Liver (tissue), 9 donors: Measurements from ENCODE around the gene SERPIND1. TPM values are rescaled to one million over a fixed set of nuclear protein-coding genes. Genes with fewer than 3 reads are reported as not detected.
A peak's percentile ranks its signal among the peaks of the same experiment; 100 is the strongest.

Experiments used
- DNase-seq: peaks from one replicate; pipeline ENCODE4 v3.0.0-alpha.2; 2017; ENCODE audit warnings: low spot score
- H3K27ac ChIP-seq, 2 donors: one replicate each; pipeline ENCODE4 v1.7.0; 2013; ENCODE audit warnings: inconsistent platforms in 2 of 2, low read length in 2 of 2, control low read depth in 1 of 2, low read depth in 1 of 2, mild to moderate bottlenecking in 1 of 2
- H3K27me3 ChIP-seq, 4 donors: one replicate each; pipeline versions ENCODE4 v1.6.1 to v1.7.0; 2013; ENCODE audit warnings: low read length in 3 of 4, inconsistent platforms in 1 of 4, mild to moderate bottlenecking in 1 of 4, moderate library complexity in 1 of 4; ENCODE audit not compliant: control insufficient read depth in 4 of 4, insufficient read depth in 4 of 4
- H3K36me3 ChIP-seq, 4 donors: one replicate each; pipeline versions ENCODE4 v1.6.1 to v1.7.0; 2013; ENCODE audit warnings: low read length in 3 of 4, mild to moderate bottlenecking in 3 of 4, low read depth in 1 of 4, moderate library complexity in 1 of 4; ENCODE audit not compliant: control insufficient read depth in 4 of 4, insufficient read depth in 3 of 4
- H3K4me1 ChIP-seq, 4 donors: one replicate each; pipeline versions ENCODE4 v1.6.1 to v1.7.0; 2013; ENCODE audit warnings: low read length in 3 of 4, mild to moderate bottlenecking in 3 of 4, moderate library complexity in 1 of 4; ENCODE audit not compliant: control insufficient read depth in 4 of 4, insufficient read depth in 4 of 4
- H3K4me3 ChIP-seq, 3 donors: one replicate each; pipeline versions ENCODE4 v1.6.1 to v1.7.0; 2013; ENCODE audit warnings: low read length in 3 of 3, control low read depth in 1 of 3, low read depth in 1 of 3, mild to moderate bottlenecking in 1 of 3
- H3K9ac ChIP-seq, 2 donors: one replicate each; pipeline ENCODE4 v1.7.0; 2013; ENCODE audit warnings: low read length in 2 of 2, mild to moderate bottlenecking in 2 of 2, moderate library complexity in 2 of 2, control low read depth in 1 of 2, low read depth in 1 of 2
- H3K9me3 ChIP-seq, 4 donors: one replicate each; pipeline versions ENCODE4 v1.6.1 to v1.7.0; 2013; ENCODE audit warnings: low read length in 3 of 4; ENCODE audit not compliant: control insufficient read depth in 4 of 4
- ATF3 ChIP-seq: IDR thresholded peaks from 2 replicates; pipeline ENCODE4 v1.6.1; 2016; ENCODE audit warnings: antibody characterized with exemption
- CTCF ChIP-seq: fragments of 150-350 bp; IDR thresholded peaks from 2 replicates; pipeline ENCODE4 v1.5.1; 2017; ENCODE audit warnings: improper control_type of control experiment, low read depth, low read length; ENCODE audit not compliant: missing input control
- EGR1 ChIP-seq, 2 donors: IDR thresholded peaks; 2 replicates each; pipeline ENCODE4 v1.6.1; 2016 to 2018; ENCODE audit warnings: antibody characterized with exemption in 2 of 2, low read depth in 2 of 2
- FOXA1 ChIP-seq: IDR thresholded peaks from 2 replicates; pipeline ENCODE4 v1.6.1; 2016; ENCODE audit warnings: antibody characterized with exemption
- FOXA2 ChIP-seq: IDR thresholded peaks from 2 replicates; pipeline ENCODE4 v1.6.1; 2016; ENCODE audit warnings: antibody characterized with exemption
- GABPA ChIP-seq, 2 donors: IDR thresholded peaks in 1 of 2; conservative IDR thresholded peaks in 1 of 2; 2 replicates each; pipeline ENCODE4 v1.6.1; 2016; ENCODE audit warnings: antibody characterized with exemption in 2 of 2, mild to moderate bottlenecking in 1 of 2, moderate library complexity in 1 of 2
- HNF4A ChIP-seq, 2 donors: conservative IDR thresholded peaks; 2 replicates each; pipeline ENCODE4 v1.6.1; 2016; ENCODE audit warnings: antibody characterized with exemption in 2 of 2, mild to moderate bottlenecking in 2 of 2
- HNF4G ChIP-seq: IDR thresholded peaks from 2 replicates; pipeline ENCODE4 v1.6.1; 2016; ENCODE audit warnings: antibody characterized with exemption
- JUND ChIP-seq, 2 donors: IDR thresholded peaks; 2 replicates each; pipeline ENCODE4 v1.6.1; 2016; ENCODE audit warnings: antibody characterized with exemption in 2 of 2
- MAX ChIP-seq: IDR thresholded peaks from 2 replicates; pipeline ENCODE4 v1.6.1; 2016; ENCODE audit warnings: antibody characterized with exemption
- NR2F2 ChIP-seq: IDR thresholded peaks from 2 replicates; pipeline ENCODE4 v1.6.1; 2016; ENCODE audit warnings: antibody characterized with exemption
- REST ChIP-seq: IDR thresholded peaks from 2 replicates; pipeline ENCODE4 v1.6.1; 2016; ENCODE audit warnings: antibody characterized with exemption, mild to moderate bottlenecking
- RXRA ChIP-seq, 2 donors: IDR thresholded peaks; 2 replicates each; pipeline ENCODE4 v1.6.1; 2017 to 2018; ENCODE audit warnings: antibody characterized with exemption in 2 of 2, mild to moderate bottlenecking in 1 of 2
- SP1 ChIP-seq: IDR thresholded peaks from 2 replicates; pipeline ENCODE4 v1.6.1; 2018; ENCODE audit warnings: antibody characterized with exemption, mild to moderate bottlenecking
- TAF1 ChIP-seq: conservative IDR thresholded peaks from 2 replicates; pipeline ENCODE4 v1.6.1; 2016; ENCODE audit warnings: antibody characterized with exemption, mild to moderate bottlenecking
- YY1 ChIP-seq: IDR thresholded peaks from 2 replicates; pipeline ENCODE4 v1.6.1; 2016; ENCODE audit warnings: antibody characterized with exemption, mild to moderate bottlenecking
- WGBS: extraction: QIAGEN DNeasy Blood & Tissue Kit; methylation state at CpG from one replicate; pipeline ENCODE4 v1.1.7; 2013; 5-methylcytosine and 5-hydroxymethylcytosine counted together
- polyA plus RNA-seq, 2 donors: library from polyadenylated mRNA; stranded (reverse) in 1 of 2; unstranded in 1 of 2; fragments of 200-250 nt in 1 of 2; fragments of >200 nt in 1 of 2; fragmentation: Nextera tagmentation in 1 of 2; extraction: Ambion mirVana in 1 of 2; gene quantifications; one replicate each; pipeline versions ENCODE4 v1.2.1 to v1.2.3, GENCODE V29; 2013 to 2015
- total RNA-seq, 2 donors: library from RNA; depleted of rRNA; stranded (reverse); fragments of >200 nt; gene quantifications; one replicate each; pipeline ENCODE4 v1.2.3, GENCODE V29; 2014
- TF ChIP-seq, protein P1 (sequence below): IDR thresholded peaks from 2 replicates; pipeline ENCODE4 v1.6.1; 2016; ENCODE audit warnings: antibody characterized with exemption
- donor health status: healthy.
- donor health status: healthy.
- donor health status: healthy.
- donor health status: healthy.
- donor health status: healthy.

SERPIND1 gene
- total and polyA plus RNA-seq, 4 donors: 117 to 176 (median 170) TPM

DNA sequence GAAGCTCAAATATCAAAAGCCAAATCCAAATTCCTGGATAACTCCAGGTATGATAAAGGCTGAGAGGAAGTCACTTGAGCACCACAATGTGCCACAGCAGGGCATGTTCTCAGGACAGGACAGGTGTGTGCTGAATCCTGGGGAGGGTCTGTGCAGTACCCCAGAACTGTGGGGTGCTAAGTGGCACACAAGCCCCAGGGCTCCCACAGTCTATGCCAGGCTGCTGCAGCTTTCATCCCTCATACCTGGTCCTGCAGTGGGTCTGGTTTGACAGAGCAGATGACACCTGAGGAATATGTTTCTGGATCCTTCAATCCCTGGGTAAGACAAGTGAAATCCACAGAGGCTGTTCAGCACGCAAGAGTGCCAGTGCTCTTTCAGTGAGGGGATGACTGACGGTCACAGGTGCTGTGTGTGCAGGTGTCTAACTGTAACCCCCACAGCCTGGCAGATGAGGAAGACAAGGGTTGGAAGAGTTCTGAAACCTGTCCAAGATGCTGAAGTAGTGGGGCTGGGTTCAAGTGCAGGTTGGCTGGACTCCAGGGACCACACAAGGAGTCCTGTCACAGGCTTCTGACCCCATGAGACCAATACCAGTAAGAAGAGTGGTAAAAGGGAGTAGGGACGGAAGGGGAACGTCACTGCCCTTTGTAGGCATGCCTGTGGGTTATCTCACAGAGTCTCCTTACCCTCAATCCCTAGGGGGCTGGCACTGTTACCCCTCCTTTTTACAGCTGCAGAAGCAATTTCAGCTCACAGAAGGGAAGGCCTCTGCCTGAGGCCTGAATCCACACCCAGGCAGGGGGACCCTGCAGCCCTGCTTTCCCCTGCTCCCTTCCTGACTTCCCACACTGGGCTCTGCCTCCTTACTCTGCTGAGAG, 14.1 kb downstream of the SERPIND1 start (continued):
- TF ChIP-seq ATF3: no peak
- no peak for TF ChIP-seq FOXA1
- no peak for TF ChIP-seq CTCF
- no peak for TF ChIP-seq RXRA (IDR thresholded peaks at IDR 0.05)
- TF ChIP-seq MAX: no peak

DNA sequence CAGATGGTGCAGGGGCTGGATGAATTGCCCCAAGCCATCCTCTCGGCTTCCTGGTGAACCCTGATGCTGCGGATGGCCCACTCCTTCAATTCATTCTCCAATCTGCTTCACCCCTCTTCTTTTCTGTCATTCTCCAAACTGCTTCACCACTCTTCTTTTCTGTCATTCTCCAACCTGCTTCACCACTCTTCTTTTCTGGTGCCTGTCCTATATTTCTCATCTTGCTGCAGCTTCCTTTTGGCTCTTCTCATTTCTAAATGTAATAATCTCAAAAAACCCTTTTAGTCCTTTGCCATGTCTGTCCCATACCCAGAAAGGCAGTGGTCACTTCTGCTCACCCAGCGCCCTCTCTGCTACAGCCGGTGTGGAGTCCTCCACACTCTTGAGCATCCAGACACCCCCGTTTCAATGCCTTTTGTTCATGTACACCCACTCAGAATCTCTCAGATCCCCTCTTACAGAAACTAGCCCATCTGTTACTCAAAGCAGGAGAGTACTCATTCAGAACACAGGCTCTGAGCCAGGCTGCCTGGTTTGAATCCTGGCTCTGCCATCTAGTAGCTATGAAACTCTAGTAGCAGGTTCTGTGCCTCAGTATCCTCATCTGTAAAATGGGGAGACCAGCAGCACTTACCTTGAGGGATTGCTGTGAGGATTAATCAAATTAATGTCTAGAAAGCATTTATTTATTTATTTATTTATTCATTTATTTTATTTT, 14.9 kb downstream of the SERPIND1 start:
- peak overlapping the region; percentile 69 to 76 for H3K27ac ChIP-seq
- H3K27me3 ChIP-seq: no peaks in the 10 kb centered on the region
- DNase-seq: no peak
- no peak overlapping the region for H3K4me3 ChIP-seq
- H3K9me3 ChIP-seq: no peaks in the 10 kb centered on the region
- peaks cover 18 to 81% (median 67%) of the 10 kb centered on the region in 4 donors for H3K4me1 ChIP-seq
- TF ChIP-seq FOXA1 (no peak), FOXA2 (no peak), SP1 (no peak), EGR1 (IDR thresholded peaks at IDR 0.05; ENCODE audit: low read depth in 2 of 2) (no peak)
- 98% methylated on average over 5 of the region's 5 CpGs for WGBS
- H3K36me3 ChIP-seq: peaks cover 0 to 23% (median 11%) of the 10 kb centered on the region in 4 donors
- H3K9ac ChIP-seq: no peak overlapping the region

DNA sequence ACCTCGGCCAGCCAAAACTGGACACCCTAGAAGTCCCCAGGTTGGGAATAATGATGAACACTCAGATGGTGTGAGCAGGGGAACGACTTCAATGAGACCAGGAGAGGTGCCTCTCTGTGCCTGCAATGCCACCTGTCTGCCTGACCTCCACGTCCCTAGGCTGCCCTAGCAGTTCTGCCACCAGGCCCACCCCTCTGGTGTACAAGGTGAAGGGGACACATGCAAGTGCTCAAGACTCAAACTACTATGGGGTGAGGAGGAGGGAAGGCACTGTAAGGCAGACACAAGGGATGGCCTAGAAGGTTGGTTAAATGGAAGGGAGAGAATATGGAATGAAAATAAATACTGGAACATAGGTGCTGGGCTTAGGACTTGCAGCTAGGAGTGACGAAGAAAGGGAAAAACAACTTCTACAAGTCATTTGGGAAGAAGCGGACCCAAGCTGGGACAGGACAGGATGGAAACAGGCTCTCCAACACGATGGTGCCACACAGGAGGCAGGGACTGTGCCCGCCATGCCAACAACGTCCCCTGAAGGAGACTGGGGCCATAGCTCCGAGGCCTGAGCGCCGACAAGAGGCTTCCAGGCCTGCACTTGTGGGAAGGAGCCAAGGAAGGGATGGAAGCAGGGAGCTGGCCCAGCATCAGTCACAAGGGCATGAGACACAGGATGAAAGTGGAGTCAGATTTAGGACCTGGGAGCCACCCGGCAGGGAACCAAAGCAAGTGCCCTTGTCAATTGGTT, 18.5 kb downstream of the SERPIND1 start:
- H3K27ac ChIP-seq: peak overlapping the region; percentile 9 to 53
- no peaks in the 10 kb centered on the region for H3K27me3 ChIP-seq
- H3K4me1 ChIP-seq: peaks cover 7 to 45% (median 33%) of the 10 kb centered on the region in 4 donors
- H3K4me3 ChIP-seq: no peak overlapping the region
- H3K9ac ChIP-seq: no peak overlapping the region
- H3K36me3 ChIP-seq: peaks cover 4 to 35% (median 17%) of the 10 kb centered on the region in 4 donors
- no peak for DNase-seq
- H3K9me3 ChIP-seq: no peaks in the 10 kb centered on the region
- 97% methylated on average over 12 of the region's 12 CpGs for WGBS
- no peak for TF ChIP-seq REST
- no peak for TF ChIP-seq SP1
- no peak for TF ChIP-seq HNF4G
- no peak for TF ChIP-seq HNF4A (conservative IDR thresholded peaks at IDR 0.05)
- TF ChIP-seq, protein P1, sequence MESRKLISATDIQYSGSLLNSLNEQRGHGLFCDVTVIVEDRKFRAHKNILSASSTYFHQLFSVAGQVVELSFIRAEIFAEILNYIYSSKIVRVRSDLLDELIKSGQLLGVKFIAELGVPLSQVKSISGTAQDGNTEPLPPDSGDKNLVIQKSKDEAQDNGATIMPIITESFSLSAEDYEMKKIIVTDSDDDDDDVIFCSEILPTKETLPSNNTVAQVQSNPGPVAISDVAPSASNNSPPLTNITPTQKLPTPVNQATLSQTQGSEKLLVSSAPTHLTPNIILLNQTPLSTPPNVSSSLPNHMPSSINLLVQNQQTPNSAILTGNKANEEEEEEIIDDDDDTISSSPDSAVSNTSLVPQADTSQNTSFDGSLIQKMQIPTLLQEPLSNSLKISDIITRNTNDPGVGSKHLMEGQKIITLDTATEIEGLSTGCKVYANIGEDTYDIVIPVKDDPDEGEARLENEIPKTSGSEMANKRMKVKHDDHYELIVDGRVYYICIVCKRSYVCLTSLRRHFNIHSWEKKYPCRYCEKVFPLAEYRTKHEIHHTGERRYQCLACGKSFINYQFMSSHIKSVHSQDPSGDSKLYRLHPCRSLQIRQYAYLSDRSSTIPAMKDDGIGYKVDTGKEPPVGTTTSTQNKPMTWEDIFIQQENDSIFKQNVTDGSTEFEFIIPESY: no peak
- no peak for TF ChIP-seq GABPA (IDR thresholded peaks at IDR 0.05 in 1 of 2, conservative IDR thresholded peaks at IDR 0.05 in 1 of 2)
- TF ChIP-seq TAF1: no peak
- no peak for TF ChIP-seq EGR1 (IDR thresholded peaks at IDR 0.05; ENCODE audit: low read depth in 2 of 2)
- TF ChIP-seq NR2F2: no peak
- no peak for TF ChIP-seq MAX
- no peak for TF ChIP-seq JUND (IDR thresholded peaks at IDR 0.05)
- no peak for TF ChIP-seq YY1
- no peak for TF ChIP-seq FOXA2
